SU-DHL-6 (cell line): Measurements from ENCODE around the gene STAT5A.

Experiments used
- H2AFZ ChIP-seq: fragments of 200-600 bp; sonication (generic); 2 replicates; pipeline ENCODE4 v1.6.1; 2014; ENCODE audit warnings: low read depth, mild to moderate bottlenecking, moderate library complexity, mixed read lengths, antibody characterized with exemption, low read length; ENCODE audit not compliant: severe bottlenecking
- H3F3A ChIP-seq: fragments of 200-600 bp; shearing (Covaris generic); 2 replicates; pipeline ENCODE4 v1.6.0; 2016; ENCODE audit warnings: antibody characterized with exemption, mild to moderate bottlenecking; ENCODE audit not compliant: insufficient read depth
- H3K27ac ChIP-seq: fragments of 200-600 bp; sonication (generic); 2 replicates; pipeline ENCODE4 v1.5.1; 2016; ENCODE audit warnings: low read depth, mild to moderate bottlenecking, low read length, moderate library complexity, mixed read lengths
- H3K27me3 ChIP-seq: fragments of 200-600 bp; sonication (generic), shearing (Covaris generic); 2 replicates; pipeline ENCODE4 v1.6.0; 2014; ENCODE audit warnings: mild to moderate bottlenecking, low read length
- H3K36me3 ChIP-seq: fragments of 200-600 bp; sonication (generic); 2 replicates; pipeline ENCODE4 v1.6.1; 2014; ENCODE audit warnings: mild to moderate bottlenecking, low read length, mixed read lengths
- H3K4me2 ChIP-seq: fragments of 300-600, 200-600 bp; shearing (Covaris generic), sonication (generic); 2 replicates; pipeline ENCODE4 v1.6.0; 2014; ENCODE audit warnings: low read length, low read depth, mild to moderate bottlenecking; ENCODE audit not compliant: poor library complexity, severe bottlenecking
- H3K4me3 ChIP-seq: fragments of 200-600 bp; sonication (generic); 2 replicates; pipeline ENCODE4 v1.5.1; 2014; ENCODE audit warnings: antibody characterized with exemption, low read length, mild to moderate bottlenecking, mixed read lengths; ENCODE audit not compliant: insufficient read depth, poor library complexity, severe bottlenecking
- H3K79me2 ChIP-seq: fragments of 200-600 bp; sonication (generic); 2 replicates; pipeline ENCODE4 v1.6.1; 2014; ENCODE audit warnings: mild to moderate bottlenecking, low read length, moderate library complexity; ENCODE audit not compliant: insufficient read depth
- H3K9ac ChIP-seq: fragments of 200-600 bp; sonication (generic); 2 replicates; pipeline ENCODE4 v1.7.0; 2014; ENCODE audit warnings: mild to moderate bottlenecking, low read length
- H3K9me2 ChIP-seq: fragments of 200-600 bp; sonication (generic); replicated peaks from 2 replicates; pipeline ENCODE4 v1.6.1; 2014; ENCODE audit warnings: low read length; ENCODE audit not compliant: insufficient read depth
- H3K9me3 ChIP-seq: fragments of 200-600 bp; sonication (generic); 2 replicates; pipeline ENCODE4 v1.6.1; 2014; ENCODE audit warnings: low read length, mixed read lengths; ENCODE audit not compliant: insufficient read depth
- H4K20me1 ChIP-seq: fragments of 200-600 bp; sonication (generic); 2 replicates; pipeline ENCODE4 v1.6.1; 2014; ENCODE audit warnings: low read depth, mild to moderate bottlenecking, antibody characterized with exemption, low read length, moderate library complexity, mixed read lengths
- CTCF ChIP-seq: fragments of 200-600 bp; sonication (generic); IDR thresholded peaks from one replicate; pipeline ENCODE4 v1.5.1; 2017; ENCODE audit warnings: antibody characterized with exemption, mild to moderate bottlenecking, low read length, moderate library complexity; ENCODE audit not compliant: insufficient read depth, poor library complexity, severe bottlenecking
- EZH2phosphoT487 ChIP-seq: fragments of 200-600 bp; sonication (generic), shearing (Covaris generic); conservative IDR thresholded peaks from 2 replicates; pipeline ENCODE4 v1.6.1; 2018; ENCODE audit warnings: mild to moderate bottlenecking, antibody characterized with exemption, low read length, moderate library complexity, mixed read lengths

The STAT5A gene

GRCh38 chr17:42289611-42290181, 1.4 kb downstream of the STAT5A start:
- Histone ChIP-seq H3K4me3 (no peak overlapping the region), H3K9me3 (no peaks in the 10 kb centered on the region), H4K20me1 (no peaks in the 10 kb centered on the region), H3K9ac (no peak overlapping the region), H3K27ac (no peak overlapping the region), H3K4me2 (no peak overlapping the region), H3K79me2 (no peaks in the 10 kb centered on the region), H2AFZ (no peak overlapping the region), H3K9me2 (no peaks in the 10 kb centered on the region), H3K36me3 (no peaks in the 10 kb centered on the region), H3F3A (no peaks in the 10 kb centered on the region), H3K27me3 (no peaks in the 10 kb centered on the region)
- no peak for TF ChIP-seq EZH2phosphoT487
- TF ChIP-seq CTCF, result no peak

GRCh38 chr17:42290577-42290976, 2.3 kb downstream of the STAT5A start:
- no peaks in the 10 kb centered on the region for H3K79me2 ChIP-seq
- H3K4me3 ChIP-seq, result no peak overlapping the region
- H3K9me3 ChIP-seq, result no peaks in the 10 kb centered on the region
- no peaks in the 10 kb centered on the region for H3F3A ChIP-seq
- no peak overlapping the region for H3K4me2 ChIP-seq
- no peak overlapping the region for H3K27ac ChIP-seq
- no peak overlapping the region for H3K9ac ChIP-seq
- H4K20me1 ChIP-seq, result no peaks in the 10 kb centered on the region
- H3K27me3 ChIP-seq, result no peaks in the 10 kb centered on the region
- no peaks in the 10 kb centered on the region for H3K36me3 ChIP-seq
- H3K9me2 ChIP-seq, result no peaks in the 10 kb centered on the region
- no peak overlapping the region for H2AFZ ChIP-seq
- no peak for TF ChIP-seq EZH2phosphoT487
- TF ChIP-seq CTCF, result no peak

GRCh38 chr17:42291129-42291528, 2.8 kb downstream of the STAT5A start:
- H2AFZ ChIP-seq, result no peak overlapping the region
- no peak overlapping the region for H3K9ac ChIP-seq
- no peaks in the 10 kb centered on the region for H3F3A ChIP-seq
- TF ChIP-seq EZH2phosphoT487, result no peak
- no peak for TF ChIP-seq CTCF
- no peak overlapping the region for H3K4me3 ChIP-seq
- H3K79me2 ChIP-seq, result no peaks in the 10 kb centered on the region
- no peak overlapping the region for H3K27ac ChIP-seq
- no peaks in the 10 kb centered on the region for H3K9me3 ChIP-seq
- H3K27me3 ChIP-seq, result no peaks in the 10 kb centered on the region
- H3K4me2 ChIP-seq, result no peak overlapping the region
- no peaks in the 10 kb centered on the region for H3K36me3 ChIP-seq
- no peaks in the 10 kb centered on the region for H3K9me2 ChIP-seq
- no peaks in the 10 kb centered on the region for H4K20me1 ChIP-seq
